Measurements from ENCODE around the gene GUCY1B1.

The GUCY1B1 gene

DNA sequence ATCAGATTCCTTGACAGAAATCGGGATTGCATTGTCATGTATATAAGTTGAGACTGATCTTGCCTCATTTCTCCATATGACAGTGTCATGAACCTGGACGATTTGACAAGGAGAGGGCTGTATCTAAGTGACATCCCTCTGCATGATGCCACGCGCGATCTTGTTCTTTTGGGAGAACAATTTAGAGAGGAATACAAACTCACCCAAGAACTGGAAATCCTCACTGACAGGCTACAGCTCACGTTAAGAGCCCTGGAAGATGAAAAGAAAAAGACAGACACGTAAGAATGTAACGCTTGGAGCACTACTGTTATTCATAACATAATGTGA, 40.9 kb downstream of the GUCY1B1 start:
- no peak for DNase-seq (ENCODE audit: low read depth)

DNA sequence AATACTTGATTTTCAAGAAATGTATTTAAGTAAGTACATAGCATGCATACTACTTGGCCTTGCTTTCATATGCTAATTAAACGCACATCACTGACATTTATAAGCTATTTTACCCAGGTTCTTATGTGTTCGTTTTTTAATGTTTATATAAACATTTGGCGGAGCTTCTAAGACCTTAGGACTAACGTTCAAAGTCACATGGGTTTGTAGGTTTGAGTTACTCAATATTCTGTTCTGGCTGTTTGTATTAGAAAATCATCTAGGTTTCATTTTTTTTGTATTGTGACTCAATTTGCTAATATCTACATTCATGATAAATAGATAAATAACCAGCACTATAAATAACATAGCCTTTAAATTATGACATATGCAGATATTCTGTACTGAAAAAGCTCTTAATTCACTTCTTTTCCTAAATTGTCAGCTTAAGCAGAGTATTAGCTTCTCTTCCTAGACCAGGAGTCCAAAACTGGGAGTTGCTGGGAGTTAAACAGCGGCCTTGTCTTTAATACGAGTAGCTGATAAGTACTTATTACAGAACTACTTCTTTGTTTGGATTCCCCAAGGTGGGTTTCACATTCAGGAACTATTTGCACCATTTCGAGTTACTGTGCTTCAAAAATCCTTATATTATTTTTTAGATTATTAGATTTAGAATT, 42.0 kb downstream of the GUCY1B1 start:
- DNase-seq (ENCODE audit: low read depth): no peak

DNA sequence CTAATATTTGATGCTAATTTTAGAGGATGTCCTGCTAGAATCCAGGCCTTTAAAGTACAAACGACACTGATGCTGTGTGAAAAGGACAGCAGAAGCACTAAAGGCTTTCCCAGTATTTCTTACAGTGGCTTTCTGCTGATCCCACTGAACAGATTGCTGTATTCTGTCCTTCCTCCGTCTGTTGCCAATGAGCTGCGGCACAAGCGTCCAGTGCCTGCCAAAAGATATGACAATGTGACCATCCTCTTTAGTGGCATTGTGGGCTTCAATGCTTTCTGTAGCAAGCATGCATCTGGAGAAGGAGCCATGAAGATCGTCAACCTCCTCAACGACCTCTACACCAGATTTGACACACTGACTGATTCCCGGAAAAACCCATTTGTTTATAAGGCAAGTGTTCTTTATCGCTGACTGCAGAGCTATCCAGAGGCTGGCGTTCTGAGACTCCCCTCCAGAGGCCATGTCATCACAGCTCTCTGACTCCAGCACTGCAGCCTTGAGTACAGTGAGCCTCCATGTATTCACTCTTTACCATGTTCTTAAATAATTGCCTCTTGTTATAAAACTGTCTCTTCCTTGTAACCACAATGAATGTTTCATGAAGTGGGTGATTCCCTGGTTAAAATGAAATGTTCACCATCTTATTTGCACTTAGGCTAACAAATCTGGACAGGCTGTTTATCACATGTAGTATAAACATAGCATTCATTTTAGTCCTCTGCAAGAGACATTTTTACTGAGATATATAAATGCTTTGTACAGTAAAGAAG, 43.6 kb downstream of the GUCY1B1 start:
- DNase-seq (ENCODE audit: low read depth): peak; percentile 74

DNA sequence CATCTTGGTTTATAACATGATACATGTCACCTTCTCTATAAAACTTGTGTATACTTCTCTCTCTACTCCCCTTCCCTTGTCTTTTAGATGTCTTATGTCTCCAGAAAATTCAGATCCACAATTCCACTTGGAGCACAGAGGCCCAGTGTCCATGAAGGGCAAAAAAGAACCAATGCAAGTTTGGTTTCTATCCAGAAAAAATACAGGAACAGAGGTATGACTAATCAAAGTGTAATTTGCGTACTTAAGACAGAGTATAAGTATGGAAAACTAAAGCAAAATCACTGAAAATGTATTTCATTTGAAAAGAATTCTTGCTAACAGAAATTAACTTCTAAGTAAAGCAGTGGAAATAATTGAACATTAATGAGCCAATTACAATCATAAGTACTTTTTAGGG, 46.2 kb downstream of the GUCY1B1 start:
- peak; percentile 58 for DNase-seq (ENCODE audit: low read depth)

DNA sequence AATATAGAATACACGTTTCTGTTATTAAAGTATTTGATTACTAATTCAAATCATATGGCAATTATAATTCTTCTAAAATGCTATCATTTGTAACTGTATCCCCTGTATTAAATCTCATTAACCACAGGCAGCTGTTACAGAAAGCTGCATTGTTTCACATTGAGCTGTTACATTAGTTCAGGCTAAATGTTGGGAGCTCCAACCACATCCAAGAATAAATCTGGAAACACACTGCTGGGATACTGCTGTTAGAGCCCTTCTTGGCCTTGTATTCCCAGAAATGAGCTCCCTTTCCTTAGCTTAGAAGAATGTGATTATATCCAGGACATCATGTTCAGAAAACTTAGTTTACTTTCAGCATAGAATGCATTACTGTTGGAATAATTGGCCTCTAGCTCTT, 48.2 kb downstream of the GUCY1B1 start:
- peak; percentile 81 for DNase-seq (ENCODE audit: low read depth)

DNA sequence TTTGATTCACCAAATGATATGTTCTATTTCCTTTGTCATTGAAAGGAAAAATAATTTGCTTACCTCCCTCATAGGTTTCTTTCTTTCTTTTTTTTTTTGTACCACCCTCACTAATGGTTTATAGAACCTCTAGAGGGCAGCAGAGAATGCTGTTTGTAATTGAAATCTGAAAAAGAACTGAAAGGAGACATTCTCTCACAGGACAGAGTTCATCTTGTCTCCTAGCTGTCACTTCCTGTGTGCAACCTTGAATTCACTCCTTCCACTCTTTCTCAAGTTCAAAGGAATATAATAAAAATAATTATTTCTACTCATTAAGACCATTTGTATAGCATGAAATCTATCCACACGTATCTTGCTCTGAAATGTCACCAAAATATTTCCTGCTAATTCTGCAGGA, 51.0 kb downstream of the GUCY1B1 start:
- peak; percentile 81 for DNase-seq (ENCODE audit: low read depth)

DNA sequence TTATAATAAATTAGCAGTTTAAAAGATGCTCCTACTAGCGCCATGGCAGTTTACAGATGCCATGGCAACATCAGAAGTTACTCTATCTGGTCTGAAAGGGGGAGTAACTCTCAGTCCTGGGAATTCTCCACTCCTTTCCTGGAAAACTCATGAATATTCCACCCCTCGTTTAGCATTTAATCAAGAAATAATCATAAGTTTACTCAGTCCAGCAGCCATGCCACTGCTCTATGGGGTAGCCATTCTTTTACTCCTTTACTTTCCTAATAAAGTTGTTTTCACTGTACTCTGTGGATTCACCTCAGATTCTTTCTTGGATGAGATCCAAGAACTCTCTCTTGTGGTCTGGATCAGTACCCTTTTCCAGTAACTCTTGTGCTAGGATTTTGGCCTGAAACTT, 52.3 kb downstream of the GUCY1B1 start:
- no peak for DNase-seq (ENCODE audit: low read depth)

DNA sequence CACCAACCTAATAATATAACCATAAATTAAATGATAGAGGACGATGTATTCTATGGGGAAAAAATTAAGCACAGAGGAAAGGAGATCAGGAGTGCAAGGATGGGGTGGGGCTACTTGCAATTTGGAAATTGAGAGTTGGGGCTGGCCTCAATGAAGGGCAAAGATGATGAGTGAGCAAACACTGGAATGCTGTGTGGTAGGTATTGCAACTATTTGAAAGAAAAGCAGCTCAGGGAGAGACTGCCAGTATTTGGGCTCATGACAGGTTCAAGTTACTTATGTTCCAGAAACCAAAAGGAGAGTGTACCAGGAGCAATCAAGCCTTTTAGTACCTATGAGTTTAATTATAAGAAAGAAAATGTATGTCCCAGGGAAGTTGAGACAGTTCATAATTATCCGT, 59.8 kb downstream of the GUCY1B1 start:
- DNase-seq (ENCODE audit: low read depth): no peak

DNA sequence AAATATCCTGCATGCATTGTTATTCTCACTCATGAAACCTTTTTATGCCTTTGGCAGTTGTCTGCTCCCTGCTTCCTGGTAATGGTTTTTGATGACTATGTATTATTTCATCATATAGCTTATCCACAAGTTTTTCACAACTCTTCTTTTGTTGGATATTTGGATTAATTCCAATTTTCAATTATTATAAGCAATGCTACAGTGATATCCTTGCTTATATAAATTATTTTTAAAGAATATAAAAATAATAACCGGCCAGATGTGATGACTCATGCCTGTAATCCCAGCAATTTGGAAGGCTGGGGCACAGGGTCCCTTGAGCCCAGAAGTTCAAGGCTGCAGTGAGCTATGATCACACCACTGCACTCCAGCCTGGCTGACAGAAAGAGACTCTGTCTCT, 60.2 kb downstream of the GUCY1B1 start:
- DNase-seq (ENCODE audit: low read depth): no peak

DNA sequence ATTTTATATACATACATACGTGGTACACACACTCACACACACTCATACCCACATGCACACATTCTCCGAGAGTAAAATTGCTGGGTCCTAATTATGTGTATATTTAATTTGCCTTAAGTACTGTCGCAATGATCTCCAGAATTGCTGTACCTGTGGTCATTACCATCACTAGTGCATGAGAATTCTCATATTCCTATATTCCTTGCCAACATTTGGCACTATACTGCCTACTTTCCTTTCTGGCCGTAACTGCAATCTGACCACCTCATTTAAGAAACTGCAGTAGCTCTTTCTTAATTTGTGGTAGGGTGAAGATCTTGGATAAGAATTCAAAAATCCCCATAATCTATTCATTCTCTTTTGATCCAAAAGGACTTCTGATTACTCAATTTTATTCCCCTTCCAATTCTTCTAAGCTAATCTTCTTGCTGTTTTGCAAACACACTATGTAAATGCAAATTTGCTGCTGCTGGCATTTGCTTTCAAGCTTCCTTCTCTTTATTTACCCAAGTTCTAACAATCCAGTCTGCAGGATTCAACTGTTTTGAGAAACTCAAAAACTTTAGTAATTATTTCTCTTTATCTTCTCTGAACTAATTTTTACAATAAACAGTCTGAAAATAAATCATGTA, 62.2 kb downstream of the GUCY1B1 start:
- no peak for DNase-seq (ENCODE audit: low read depth)

DNA sequence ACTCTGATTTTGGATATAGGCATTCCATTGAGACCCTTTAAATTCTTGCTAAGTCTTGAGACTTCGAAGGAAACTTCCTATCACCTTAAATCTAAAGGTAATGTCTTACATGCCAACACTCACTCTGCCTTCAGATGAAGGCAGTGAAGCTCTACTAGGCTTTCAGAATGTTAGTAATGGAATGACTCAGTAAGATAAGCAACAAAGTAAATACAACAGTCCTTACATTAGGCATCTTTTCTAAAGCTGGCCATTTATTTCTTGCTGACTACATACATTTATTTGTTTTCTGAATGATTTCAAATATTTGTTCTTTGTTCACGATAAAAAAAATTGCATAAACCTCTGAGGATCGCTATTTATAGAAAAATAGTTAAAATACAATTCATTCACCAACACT, 63.8 kb downstream of the GUCY1B1 start:
- DNase-seq (ENCODE audit: low read depth): no peak

DNA sequence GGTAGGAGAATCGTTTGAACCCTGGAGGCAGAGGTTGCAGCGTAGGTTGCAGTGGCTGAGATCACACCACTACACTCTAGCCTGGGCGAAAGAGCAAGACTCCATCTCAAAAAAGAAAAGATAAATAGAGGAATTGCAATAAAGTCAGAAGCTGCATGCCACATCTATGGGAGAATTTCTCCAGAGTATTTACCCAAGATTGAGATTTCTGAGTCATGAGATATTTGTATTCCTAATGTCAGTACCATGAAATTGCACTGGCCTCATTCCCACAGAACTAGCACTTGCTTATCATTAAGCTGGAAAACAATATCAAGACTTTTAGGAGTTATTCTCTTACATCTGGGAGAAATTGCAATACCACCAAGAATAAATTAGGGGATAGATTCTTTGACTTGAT, 69.8 kb downstream of the GUCY1B1 start:
- DNase-seq (ENCODE audit: low read depth): peak; percentile 54

DNA sequence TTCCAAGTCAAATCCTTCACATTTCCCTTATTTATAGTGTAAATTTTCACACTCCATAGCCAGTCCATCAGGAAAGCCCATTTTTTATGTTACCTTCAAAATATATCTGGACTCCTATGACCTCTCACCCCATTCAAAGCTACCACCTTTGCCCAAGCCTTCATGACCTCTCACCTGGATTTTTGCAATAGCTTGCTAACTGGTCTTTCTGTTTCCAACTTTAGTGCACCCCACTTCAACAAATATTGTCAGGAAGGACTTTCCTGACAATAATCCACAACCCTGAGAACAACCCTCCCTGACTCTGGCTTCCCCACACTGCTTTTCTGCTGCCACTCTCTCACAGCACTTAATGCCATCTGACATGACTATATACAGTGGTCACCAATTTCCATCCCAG, 73.8 kb downstream of the GUCY1B1 start:
- no peak for DNase-seq (ENCODE audit: low read depth)

DNA sequence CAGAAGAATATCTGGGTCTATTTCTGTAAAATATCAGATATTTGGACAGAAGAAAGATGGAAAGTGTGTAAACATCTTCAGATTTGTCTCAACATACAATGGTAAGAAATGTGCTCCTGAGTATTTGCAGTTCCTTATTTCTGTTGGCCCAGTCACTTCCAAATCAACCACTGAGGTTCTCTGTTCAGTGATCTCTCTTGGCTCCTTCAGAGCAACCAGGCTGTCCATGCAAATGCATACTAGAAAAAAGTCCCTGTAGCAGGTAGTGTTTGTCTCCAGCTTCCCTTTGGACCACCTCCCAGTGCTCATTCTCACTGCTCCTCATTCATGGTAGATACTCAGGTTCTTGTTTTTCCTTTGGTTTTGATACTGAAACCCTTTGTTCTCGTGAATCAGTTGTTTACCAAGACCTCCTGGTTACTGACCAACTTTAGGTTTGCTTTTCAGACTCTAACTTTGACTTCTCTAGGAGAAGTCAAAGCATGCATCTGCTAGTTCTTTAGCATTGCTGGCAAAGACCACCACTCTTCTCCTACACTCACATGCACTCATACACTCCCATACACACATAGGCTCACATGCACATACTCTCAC, 78.5 kb downstream of the GUCY1B1 start:
- DNase-seq (ENCODE audit: low read depth): no peak

DNA sequence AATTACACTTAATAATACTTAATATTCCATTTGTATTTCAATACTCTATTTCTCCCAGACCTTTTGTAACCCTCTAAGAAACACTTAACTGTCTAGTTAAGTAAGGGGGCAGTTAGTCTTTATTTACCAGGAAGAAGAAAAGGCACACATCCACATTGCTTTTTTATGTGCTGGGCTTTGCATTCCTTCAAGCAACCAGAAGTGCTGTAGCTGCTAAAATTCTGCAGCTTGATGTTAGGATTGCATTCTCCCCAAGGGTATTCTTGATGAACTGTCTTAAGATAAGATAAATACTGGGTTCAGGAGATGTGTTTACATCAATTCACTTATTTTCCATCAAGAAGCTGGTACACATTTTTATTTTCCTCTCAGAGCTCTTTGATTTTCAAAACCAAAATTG, 83.3 kb downstream of the GUCY1B1 start:
- DNase-seq (ENCODE audit: low read depth): no peak

DNA sequence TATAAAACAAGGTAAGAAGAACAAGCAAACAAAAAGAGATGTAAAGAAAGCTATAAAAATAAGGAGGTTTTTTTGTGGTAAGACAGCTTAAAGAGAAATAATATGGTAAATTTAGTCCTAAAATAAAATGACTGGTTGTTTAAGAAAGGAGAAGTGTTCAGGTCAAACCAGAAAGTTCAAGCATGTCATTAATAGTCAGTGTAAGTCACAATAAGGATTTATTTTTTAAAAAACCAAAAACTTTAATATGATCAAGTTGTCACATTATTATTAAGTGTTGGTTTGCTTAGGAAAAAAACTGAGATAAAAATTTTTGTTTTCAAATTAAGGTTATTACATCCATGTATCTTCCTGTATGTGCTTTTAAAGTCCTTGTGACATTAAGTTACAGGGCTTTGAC, 88.1 kb downstream of the GUCY1B1 start:
- no peak for DNase-seq (ENCODE audit: low read depth)

DNA sequence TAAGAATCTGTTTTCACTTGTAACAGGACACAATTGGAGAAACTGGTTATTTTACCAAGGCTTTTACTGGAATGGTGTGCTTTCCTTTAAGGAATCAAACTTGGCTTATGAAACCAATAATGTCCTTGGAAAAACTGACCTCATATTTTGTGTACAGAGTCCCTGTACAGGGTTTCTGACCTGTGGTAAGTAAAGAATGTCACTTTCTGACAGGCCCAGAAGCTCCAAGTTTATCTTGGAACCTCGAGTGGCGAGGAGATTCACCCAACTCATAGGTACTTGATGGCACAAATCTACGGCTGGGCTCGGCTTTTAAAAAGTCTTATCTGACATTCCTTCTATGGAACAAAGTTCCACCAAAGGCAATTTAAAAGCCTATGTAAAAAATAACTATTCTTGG, 90.2 kb downstream of the GUCY1B1 start:
- no peak for DNase-seq (ENCODE audit: low read depth)

DNA sequence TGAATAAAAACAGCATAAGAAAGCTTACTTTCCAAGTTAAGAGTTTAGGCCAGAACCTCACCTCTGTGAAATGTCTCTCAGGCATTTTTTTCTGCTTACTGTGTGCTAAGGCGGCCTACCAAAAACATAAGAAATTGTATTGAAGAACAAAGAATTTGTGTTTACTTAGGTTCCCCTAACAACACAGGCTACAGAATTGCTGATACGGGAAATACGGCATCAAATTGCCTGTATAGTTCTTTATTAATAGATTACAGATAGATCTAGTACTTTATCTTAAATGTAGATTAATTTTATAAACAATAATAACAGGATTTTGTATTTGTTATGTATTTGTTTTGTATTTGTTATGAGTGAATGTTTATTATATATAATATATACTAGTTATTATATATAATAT, 94.4 kb downstream of the GUCY1B1 start:
- no peak for DNase-seq (ENCODE audit: low read depth)

DNA sequence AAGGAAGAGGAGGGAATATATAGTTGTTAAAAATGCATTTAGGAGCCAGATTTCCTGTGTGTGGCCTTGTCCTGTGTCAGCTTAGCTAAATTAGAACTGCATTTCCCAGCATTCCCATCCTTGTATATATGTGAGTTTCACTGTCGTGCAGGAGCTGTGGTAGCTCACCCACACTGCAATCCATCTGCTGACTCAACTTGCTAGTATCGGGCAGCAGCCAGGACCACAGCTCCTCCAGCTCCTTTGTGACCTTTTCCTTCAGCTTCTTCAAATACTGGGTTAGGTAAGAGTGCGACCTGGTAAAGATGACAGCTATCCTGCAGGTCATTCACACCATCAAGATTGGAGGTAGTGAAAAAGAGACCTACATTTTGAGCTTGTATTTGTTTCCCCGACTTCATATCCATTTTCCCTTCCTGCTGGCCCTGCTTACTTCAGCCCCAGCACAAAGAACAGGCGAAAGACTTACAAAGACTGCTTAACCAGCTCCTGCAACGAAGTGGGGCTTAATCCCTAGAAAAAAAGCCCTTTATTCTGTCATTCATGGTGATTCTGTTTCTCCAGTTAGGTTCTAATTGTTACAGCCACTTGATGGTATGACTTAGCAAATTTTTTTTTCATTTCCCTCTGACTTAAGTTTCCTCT, 95.9 kb downstream of the GUCY1B1 start:
- DNase-seq (ENCODE audit: low read depth): peak; percentile 55

DNA sequence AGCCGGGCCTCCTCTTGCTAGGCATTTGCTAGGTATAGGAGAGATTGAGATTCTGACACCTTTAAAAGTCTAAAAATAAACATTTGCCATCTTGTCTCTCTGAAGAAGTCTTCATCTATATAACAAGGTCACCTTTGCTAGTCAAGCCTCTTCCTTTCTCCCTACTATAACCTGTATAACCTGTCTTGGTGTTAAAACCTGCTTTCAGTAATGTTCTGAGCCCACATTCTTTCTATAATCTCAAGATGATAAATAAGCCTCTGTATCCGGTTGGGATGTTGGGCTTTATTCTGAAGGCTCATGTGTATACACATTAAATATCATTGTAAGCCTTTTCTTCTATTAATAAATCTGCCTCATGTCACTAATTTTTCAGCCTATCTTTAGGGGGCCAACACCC, 97.1 kb downstream of the GUCY1B1 start:
- DNase-seq (ENCODE audit: low read depth): no peak
